Epithelial cell of alveolus of lung (primary cell): ENCODE measurements around the gene ZNF740. TPM values are rescaled to one million over a fixed set of nuclear protein-coding genes. Genes with fewer than 3 reads are reported as not detected.

Experiments used
- total RNA-seq: library from RNA; depleted of rRNA; stranded (reverse); fragments of >200 nt; gene quantifications from 2 replicates; pipeline ENCODE4 v1.2.1, GENCODE V29; 2015

The ZNF740 gene, protein sequence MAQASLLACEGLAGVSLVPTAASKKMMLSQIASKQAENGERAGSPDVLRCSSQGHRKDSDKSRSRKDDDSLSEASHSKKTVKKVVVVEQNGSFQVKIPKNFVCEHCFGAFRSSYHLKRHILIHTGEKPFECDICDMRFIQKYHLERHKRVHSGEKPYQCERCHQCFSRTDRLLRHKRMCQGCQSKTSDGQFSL
- total RNA-seq: 7.4 and 9.4 TPM in 2 replicates

DNA sequence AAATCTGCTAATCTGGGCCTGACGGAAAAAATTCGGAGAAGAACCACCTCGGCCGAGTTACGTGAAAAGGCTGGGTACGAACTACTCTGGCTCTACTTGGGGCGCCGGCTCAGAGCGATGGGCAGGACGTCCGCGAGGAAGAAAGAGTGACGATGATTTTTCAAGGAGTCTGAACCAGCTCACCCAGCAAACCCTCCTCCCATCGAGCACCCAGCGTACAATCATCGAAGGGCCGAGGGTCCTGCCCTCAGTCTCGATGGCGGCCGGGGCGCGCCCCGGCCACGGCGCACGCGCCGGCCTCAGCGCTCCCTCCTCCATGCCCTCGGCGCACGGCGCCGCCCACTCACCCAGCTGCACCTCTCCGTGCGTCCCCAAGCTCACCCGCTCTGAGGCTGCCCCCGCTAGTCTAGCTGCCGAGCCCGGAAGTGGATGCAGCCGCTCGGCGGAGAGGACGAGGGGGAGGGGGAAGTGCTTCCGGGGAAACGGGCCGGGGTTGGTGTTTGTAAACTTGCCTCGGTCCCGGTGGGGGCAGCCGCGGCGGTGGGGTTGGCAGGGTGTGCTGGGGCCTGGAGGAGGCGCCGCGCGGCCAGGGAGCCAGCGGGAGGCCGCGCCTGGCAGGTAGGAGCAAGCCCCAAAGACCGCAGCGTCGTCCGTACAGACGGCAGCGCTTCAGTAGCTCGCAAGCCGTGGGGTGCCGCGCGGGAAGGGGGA, at the start of gene ZNF740, which contains the start of gene CSAD:
Gene ZNF740 (plus strand): TSS at position 503 of the 711 bp plus-strand sequence. CDS start 1,262 bp downstream, outside the sequence.
Gene CSAD (minus strand): TSS at position 706 of the 711 bp plus-strand sequence. CDS start 7,455 bp downstream, outside the sequence.

DNA sequence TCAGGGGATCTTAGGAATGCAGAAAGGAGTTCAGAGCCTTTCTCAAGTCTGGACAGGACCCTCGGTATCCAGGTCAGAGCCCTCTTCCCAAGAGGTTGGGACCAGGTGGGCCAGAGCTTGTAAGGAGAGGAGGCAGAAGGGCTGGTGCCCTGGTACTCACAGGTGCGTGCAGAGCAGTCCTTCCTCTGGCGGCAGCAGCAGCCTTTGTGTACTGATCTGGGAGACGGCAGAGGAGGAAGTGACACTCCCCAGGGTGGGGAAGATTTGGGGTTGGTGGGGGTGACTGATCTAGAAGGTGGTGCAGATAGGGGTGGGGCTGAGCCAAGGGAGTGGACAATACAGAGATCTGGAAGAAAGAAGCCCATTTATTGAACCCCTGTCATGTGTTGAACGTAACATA, 26.5 kb downstream of the ZNF740 start, which contains the start of gene ITGB7:
Gene ITGB7 (minus strand): TSS at position 210 of the 400 bp plus-strand sequence. CDS start 6,808 bp downstream, outside the sequence.

DNA sequence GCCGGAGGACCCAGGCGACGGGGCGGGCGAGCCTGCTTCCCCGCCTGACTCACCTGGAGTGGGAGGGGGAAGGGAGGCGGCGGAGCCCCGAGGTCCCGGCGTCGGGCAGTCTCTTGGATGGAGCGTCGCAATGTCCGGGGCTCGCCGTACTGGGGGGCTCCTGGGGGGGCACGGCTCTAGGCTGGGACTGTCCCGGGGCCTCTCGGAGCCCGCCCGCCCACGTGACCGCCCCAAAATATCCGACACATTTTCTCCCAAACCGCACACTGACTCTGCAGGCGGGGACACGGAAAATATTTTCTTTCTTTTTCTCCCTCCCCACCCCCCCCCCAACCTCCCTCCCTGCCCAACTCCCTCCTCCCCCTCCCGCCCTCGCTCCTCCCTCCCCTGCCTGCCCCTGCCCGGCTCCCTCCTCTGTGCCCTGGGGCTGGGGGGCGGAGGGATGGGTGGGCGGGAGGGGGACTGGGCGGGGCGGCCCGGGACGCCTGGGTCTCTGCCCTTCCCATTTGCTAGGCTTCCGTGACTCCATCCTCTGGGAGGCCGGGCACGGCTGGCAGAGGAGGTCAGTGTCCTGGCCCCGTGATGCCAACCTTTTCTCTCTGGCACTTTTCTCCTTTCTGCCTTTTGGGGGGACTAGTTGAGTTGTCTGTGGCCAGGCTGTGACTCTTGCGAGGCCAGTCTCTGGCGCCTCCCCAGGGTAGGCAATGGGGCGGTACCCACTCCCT, 51.6 kb downstream of the ZNF740 start, which contains the start of gene RARG:
Gene RARG (minus strand): TSS at position 289 of the 725 bp plus-strand sequence. CDS start 4,664 bp downstream, outside the sequence.

Other genes starting within 250 kb of the ZNF740 start
- 40.2 and 303 TPM in 2 replicates for gene KRT18, start 231.6 kb upstream of the ZNF740 start, total RNA-seq
- 476 and 883 TPM in 2 replicates for gene EIF4B, start 174.3 kb upstream of the ZNF740 start, total RNA-seq
- 44.6 and 127 TPM in 2 replicates for gene TNS2, start 130.7 kb upstream of the ZNF740 start, total RNA-seq
- gene SPRYD3, start 101.3 kb upstream of the ZNF740 start, total RNA-seq: 9.3 and 25.7 TPM in 2 replicates
- gene IGFBP6, start 83.1 kb upstream of the ZNF740 start, total RNA-seq: 162 and 1,029 TPM in 2 replicates
- gene SOAT2, start 77.2 kb upstream of the ZNF740 start, total RNA-seq: 0.48 TPM in 1 of 2 replicates, not detected in the other
- 1.2 and 7.5 TPM in 2 replicates for gene CSAD, start 203 bp downstream of the ZNF740 start, total RNA-seq
- gene ITGB7, start 26.5 kb downstream of the ZNF740 start, total RNA-seq: not detected in 2 replicates
- 27.5 and 37.2 TPM in 2 replicates for gene RARG, start 51.5 kb downstream of the ZNF740 start, total RNA-seq
- gene ESPL1, start 87.6 kb downstream of the ZNF740 start, total RNA-seq: 3.0 and 7.4 TPM in 2 replicates
- gene PFDN5, start 114.8 kb downstream of the ZNF740 start, total RNA-seq: 447 and 505 TPM in 2 replicates
- 69.1 and 89.9 TPM in 2 replicates for gene MYG1, start 119.0 kb downstream of the ZNF740 start, total RNA-seq
- 54.5 and 63.0 TPM in 2 replicates for gene AAAS, start 140.9 kb downstream of the ZNF740 start, total RNA-seq
- under 0.01 TPM in 1 of 2 replicates, not detected in the other for gene SP7, start 155.6 kb downstream of the ZNF740 start, total RNA-seq
- gene SP1, start 199.5 kb downstream of the ZNF740 start, total RNA-seq: 37.4 and 57.1 TPM in 2 replicates
- gene AMHR2, start 243.1 kb downstream of the ZNF740 start, total RNA-seq: not detected in 2 replicates